Spleen (tissue), 7 donors: ENCODE results near the gene ACP3.

Source experiments
- POLR2A ChIP-seq, 3 donors: fragments of 450-650 bp; IDR thresholded peaks; one replicate each; pipeline ENCODE4 v1.5.1; 2017; ENCODE audit warnings: antibody characterized with exemption in 3 of 3, mild to moderate bottlenecking in 1 of 3
- TF ChIP-seq, protein P1 (sequence below), 11 experiments: fragments of 200-600 bp in 7 of 11; fragments of 450-650 bp in 4 of 11; sonication (generic) in 4 of 11; IDR thresholded peaks in 8 of 11; conservative IDR thresholded peaks in 3 of 11; 1 replicate in 7 of 11; 2 replicates in 4 of 11; pipeline versions ENCODE4 v1.4.0 to v1.8.0; 2016 to 2021; ENCODE audit warnings: antibody characterized with exemption in 11 of 11, inconsistent platforms in 4 of 11, mild to moderate bottlenecking in 1 of 11
- donor health status: DM: no; HTN: no; CAD: no; lungs with moderate emphysema.
- donor health status: DM: no; HTN: no; CAD: no.
- donor health status: DM: no; HTN: no; CAD: no.

DNA sequence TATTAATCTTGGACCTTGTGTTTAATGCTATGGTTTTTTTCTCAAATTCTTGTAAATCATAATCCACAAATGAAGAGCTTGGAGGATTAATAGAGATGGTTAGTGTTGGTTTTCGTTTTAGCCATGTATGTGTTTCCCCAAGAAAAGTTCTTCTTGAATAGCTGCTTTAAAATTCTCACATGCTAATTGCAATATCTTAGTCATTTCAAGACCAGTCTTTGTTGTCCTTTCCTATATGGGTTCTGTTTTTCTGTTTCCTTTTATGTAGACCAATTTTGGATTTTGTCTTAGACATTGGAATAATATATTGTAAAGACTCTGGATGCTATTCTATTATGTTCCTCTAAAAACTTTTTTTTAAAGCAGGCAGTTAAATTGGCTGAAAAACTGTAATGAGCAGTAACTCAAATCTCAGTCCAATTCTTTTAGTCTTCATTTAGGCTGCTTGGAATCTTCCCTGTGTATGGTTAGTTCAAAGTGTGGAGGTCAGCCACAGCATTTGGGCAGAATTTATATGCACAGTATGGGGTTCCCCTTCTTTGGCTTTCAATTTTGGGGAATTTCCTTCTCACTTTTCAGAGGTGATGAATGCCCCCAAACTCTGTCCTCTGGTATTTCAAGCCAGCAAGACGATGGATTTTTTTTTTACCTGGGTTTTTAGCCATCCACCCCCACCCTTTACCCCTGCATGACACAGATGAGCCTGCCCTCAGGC is 61.0 kb downstream of the ACP3 start:
- TF ChIP-seq, protein P1, sequence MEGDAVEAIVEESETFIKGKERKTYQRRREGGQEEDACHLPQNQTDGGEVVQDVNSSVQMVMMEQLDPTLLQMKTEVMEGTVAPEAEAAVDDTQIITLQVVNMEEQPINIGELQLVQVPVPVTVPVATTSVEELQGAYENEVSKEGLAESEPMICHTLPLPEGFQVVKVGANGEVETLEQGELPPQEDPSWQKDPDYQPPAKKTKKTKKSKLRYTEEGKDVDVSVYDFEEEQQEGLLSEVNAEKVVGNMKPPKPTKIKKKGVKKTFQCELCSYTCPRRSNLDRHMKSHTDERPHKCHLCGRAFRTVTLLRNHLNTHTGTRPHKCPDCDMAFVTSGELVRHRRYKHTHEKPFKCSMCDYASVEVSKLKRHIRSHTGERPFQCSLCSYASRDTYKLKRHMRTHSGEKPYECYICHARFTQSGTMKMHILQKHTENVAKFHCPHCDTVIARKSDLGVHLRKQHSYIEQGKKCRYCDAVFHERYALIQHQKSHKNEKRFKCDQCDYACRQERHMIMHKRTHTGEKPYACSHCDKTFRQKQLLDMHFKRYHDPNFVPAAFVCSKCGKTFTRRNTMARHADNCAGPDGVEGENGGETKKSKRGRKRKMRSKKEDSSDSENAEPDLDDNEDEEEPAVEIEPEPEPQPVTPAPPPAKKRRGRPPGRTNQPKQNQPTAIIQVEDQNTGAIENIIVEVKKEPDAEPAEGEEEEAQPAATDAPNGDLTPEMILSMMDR (IDR thresholded peaks at IDR 0.05 in 8 of 11, conservative IDR thresholded peaks at IDR 0.05 in 3 of 11) = no peak
- no peak for TF ChIP-seq POLR2A (IDR thresholded peaks at IDR 0.05)
